HUES6 (cell line): ENCODE data around the gene SLC35G2.

Source experiments
- H3K27ac ChIP-seq: 2 replicates; pipeline ENCODE4 v1.7.0; 2013; ENCODE audit warnings: low read depth, mild to moderate bottlenecking, low read length, inconsistent platforms
- H3K27me3 ChIP-seq: 2 replicates; pipeline ENCODE4 v1.6.1; 2013; ENCODE audit warnings: low read length; ENCODE audit not compliant: control insufficient read depth, insufficient read depth
- H3K36me3 ChIP-seq: 2 replicates; pipeline ENCODE4 v1.6.1; 2013; ENCODE audit warnings: low read length; ENCODE audit not compliant: control insufficient read depth, insufficient read depth
- H3K4me1 ChIP-seq: 2 replicates; pipeline ENCODE4 v1.6.1; 2013; ENCODE audit warnings: low read length; ENCODE audit not compliant: control insufficient read depth, insufficient read depth
- H3K4me3 ChIP-seq: 2 replicates; pipeline ENCODE4 v1.5.1; 2013; ENCODE audit warnings: low read depth, low read length
- H3K9ac ChIP-seq: one replicate; pipeline ENCODE4 v1.6.1; 2013; ENCODE audit warnings: mild to moderate bottlenecking, low read length
- H3K9me3 ChIP-seq: 2 replicates; pipeline ENCODE4 v1.6.1; 2013; ENCODE audit warnings: low read depth, low read length; ENCODE audit not compliant: control insufficient read depth, insufficient read depth

SLC35G2 gene

DNA sequence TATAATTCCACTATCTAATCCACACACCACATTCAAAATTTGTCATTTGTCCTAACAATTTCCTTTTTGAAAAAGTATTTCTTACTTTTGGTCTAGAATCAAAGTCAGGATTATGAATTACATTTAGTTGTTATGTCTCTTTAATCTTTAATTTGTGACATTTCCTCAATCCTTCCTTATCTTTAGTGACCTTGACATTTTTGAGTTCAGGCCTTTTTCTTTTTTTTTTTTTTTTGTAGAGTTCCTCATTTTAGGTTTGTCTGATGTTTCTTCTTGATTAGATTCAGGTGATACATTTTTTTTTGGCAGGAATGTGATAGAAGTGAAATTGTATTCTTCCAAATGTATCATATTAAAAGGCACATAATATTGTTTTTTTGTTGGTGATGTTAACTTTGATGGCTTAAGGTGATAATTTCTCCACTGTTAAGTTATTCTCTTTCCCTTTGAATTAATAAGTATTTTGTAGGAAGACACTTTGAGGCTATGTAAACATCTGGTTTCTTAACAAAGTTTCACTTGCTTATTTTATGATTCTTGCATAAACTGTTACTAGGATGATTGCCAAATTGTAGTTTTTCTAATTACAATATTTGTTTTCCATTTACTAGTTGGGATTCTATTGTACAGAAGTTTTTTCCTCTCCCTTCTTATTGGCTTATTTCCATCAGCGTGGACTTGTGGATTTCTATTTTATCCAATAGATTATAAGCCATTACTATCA, 16.3 kb downstream of the SLC35G2 start:
- Histone ChIP-seq H3K27ac (no peak overlapping the region), H3K9ac (no peak overlapping the region), H3K4me3 (no peak overlapping the region), H3K9me3 (0 out of 2 replicates have a peak, but pooled peaks cover 2% of the 10 kb centered on the region), H3K27me3 (no peaks in the 10 kb centered on the region), H3K4me1 (peaks cover 20% of the 10 kb centered on the region), H3K36me3 (0 out of 2 replicates have a peak, but pooled peaks cover 3% of the 10 kb centered on the region)

- Histone ChIP-seq H3K9me3 (0 out of 2 replicates have a peak, but pooled peaks cover 2% of the 10 kb centered on the region), H3K27ac (no peak overlapping the region)
Measured at GRCh38 chr3:136835813-136836510, 17.0 kb downstream of the SLC35G2 start.

GRCh38 chr3:136836511-136837156, 17.7 kb downstream of the SLC35G2 start:
- Histone ChIP-seq H3K9ac (no peak overlapping the region), H3K4me3 (no peak overlapping the region), H3K27ac (no peak overlapping the region), H3K27me3 (no peaks in the 10 kb centered on the region), H3K4me1 (peaks cover 21% of the 10 kb centered on the region), H3K9me3 (0 out of 2 replicates have a peak, but pooled peaks cover 2% of the 10 kb centered on the region), H3K36me3 (0 out of 2 replicates have a peak, but pooled peaks cover 3% of the 10 kb centered on the region)

More at GRCh38 chr3:136835813-136836510, 17.0 kb downstream of the SLC35G2 start:
- no peak overlapping the region for H3K4me3 ChIP-seq
- 0 out of 2 replicates have a peak, but pooled peaks cover 3% of the 10 kb centered on the region for H3K36me3 ChIP-seq
- H3K9ac ChIP-seq: no peak overlapping the region
- H3K27me3 ChIP-seq: no peaks in the 10 kb centered on the region
- H3K4me1 ChIP-seq: peaks cover 21% of the 10 kb centered on the region

- peaks cover 21% of the 10 kb centered on the region for H3K4me1 ChIP-seq
- H3K27me3 ChIP-seq: no peaks in the 10 kb centered on the region
- no peak overlapping the region for H3K9ac ChIP-seq
- H3K36me3 ChIP-seq: 0 out of 2 replicates have a peak, but pooled peaks cover 3% of the 10 kb centered on the region
- no peaks in the 10 kb centered on the region for H3K9me3 ChIP-seq
- no peak overlapping the region for H3K4me3 ChIP-seq
- H3K27ac ChIP-seq: no peak overlapping the region
Measured at GRCh38 chr3:136838641-136839555, 20.0 kb downstream of the SLC35G2 start.

DNA sequence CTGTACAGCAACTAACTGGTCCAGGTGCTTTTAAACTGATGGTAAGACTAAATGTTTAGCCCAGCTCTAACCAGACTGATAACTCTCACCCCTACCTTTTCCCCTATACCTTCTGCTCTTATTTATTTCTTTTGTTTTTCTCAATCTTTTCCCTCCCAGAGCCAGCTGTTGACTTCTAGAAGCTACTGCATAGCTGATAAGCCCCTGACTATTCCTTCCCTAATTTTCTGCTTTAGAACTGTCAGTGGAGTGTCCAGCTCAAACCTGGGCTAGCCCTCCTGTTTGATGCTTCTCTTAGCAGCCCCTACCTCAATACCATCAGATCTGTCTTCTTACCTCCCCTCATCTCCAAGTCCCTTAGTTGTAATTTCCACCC, 20.6 kb downstream of the SLC35G2 start:
- H3K9me3 ChIP-seq: no peaks in the 10 kb centered on the region
- 0 out of 2 replicates have a peak, but pooled peaks cover 3% of the 10 kb centered on the region for H3K36me3 ChIP-seq
- H3K9ac ChIP-seq: no peak overlapping the region
- peaks cover 21% of the 10 kb centered on the region for H3K4me1 ChIP-seq
- no peaks in the 10 kb centered on the region for H3K27me3 ChIP-seq
- no peak overlapping the region for H3K27ac ChIP-seq
- H3K4me3 ChIP-seq: no peak overlapping the region

DNA sequence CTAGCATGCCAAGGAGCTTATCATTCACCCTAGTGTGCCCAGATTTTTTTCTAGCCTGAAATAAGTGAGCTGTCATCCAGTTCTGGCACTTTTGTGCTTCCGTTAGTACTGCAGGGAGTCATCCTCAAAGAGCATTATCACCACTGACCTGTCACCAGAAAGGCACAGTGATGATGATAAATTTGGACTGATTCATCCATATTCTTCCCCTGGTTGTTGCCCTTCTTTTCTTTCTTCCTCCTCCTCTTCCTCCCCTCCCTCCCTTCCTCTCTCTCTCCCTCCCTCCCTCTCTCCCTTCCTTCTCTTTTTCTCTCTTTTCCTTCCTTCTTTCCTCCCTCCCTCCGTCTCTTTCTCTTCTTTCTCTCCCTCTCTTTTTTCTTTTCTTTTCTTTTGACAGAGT, 21.3 kb downstream of the SLC35G2 start:
- Histone ChIP-seq H3K27me3 (no peaks in the 10 kb centered on the region), H3K9ac (no peak overlapping the region), H3K4me1 (peaks cover 21% of the 10 kb centered on the region), H3K9me3 (no peaks in the 10 kb centered on the region), H3K27ac (no peak overlapping the region), H3K36me3 (peaks cover 8% of the 10 kb centered on the region), H3K4me3 (no peak overlapping the region)

DNA sequence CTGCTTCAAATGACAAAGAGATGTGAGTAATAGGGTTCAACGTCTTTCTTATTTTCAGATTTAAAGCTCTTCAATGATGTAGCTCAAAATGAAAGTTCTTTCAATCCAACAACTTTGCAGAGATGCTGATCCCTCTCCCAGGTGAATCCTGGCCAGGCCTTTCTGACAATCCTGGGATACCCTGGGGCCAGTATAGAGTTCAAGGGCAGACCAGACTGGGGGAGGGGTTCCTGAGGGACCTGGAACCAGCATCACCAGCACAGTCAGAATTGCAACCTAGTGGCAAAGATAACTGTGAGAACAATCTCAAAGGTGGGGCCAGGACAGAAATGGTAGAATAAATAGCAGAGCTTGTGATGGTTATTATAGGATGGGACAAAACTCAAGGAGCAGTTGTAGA, 23.4 kb downstream of the SLC35G2 start:
- H3K4me3 ChIP-seq: no peak overlapping the region
- H3K9me3 ChIP-seq: no peaks in the 10 kb centered on the region
- H3K27me3 ChIP-seq: no peaks in the 10 kb centered on the region
- no peak overlapping the region for H3K9ac ChIP-seq
- no peak overlapping the region for H3K27ac ChIP-seq
- H3K36me3 ChIP-seq: peaks cover 9% of the 10 kb centered on the region
- peaks cover 21% of the 10 kb centered on the region for H3K4me1 ChIP-seq

GRCh38 chr3:136844724-136845123, 25.8 kb downstream of the SLC35G2 start:
- H3K9me3 ChIP-seq: no peaks in the 10 kb centered on the region
- H3K36me3 ChIP-seq: peaks cover 6% of the 10 kb centered on the region
- peaks cover 6% of the 10 kb centered on the region; the same call in 1 of the 2 replicates for H3K4me1 ChIP-seq
- H3K27me3 ChIP-seq: no peaks in the 10 kb centered on the region
- no peak overlapping the region for H3K9ac ChIP-seq
- no peak overlapping the region for H3K4me3 ChIP-seq
- no peak overlapping the region for H3K27ac ChIP-seq

DNA sequence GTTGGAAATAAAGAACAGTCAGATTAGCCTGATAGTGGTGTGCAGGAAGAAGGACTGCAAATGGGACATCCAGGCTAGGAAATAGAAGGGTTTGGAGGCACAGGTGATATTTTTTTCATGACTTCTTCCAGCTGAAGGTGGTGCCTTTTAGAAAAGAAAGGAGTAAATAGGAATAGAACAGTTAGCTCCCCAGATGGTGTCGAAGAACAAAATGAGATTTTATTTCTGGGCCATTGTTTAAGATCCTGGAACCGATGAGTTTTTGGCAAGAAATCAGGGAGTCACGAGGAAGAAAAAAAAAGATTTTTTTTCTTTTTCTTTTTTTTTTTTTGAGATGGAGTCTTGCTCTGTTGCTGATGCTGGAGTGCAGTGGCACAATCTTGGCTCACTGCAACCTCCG, 33.3 kb downstream of the SLC35G2 start:
- no peaks in the 10 kb centered on the region for H3K9me3 ChIP-seq
- no peaks in the 10 kb centered on the region for H3K27me3 ChIP-seq
- H3K9ac ChIP-seq: no peak overlapping the region
- no peaks in the 10 kb centered on the region for H3K4me1 ChIP-seq
- no peak overlapping the region for H3K4me3 ChIP-seq
- peaks cover 17% of the 10 kb centered on the region for H3K36me3 ChIP-seq
- no peak overlapping the region for H3K27ac ChIP-seq

DNA sequence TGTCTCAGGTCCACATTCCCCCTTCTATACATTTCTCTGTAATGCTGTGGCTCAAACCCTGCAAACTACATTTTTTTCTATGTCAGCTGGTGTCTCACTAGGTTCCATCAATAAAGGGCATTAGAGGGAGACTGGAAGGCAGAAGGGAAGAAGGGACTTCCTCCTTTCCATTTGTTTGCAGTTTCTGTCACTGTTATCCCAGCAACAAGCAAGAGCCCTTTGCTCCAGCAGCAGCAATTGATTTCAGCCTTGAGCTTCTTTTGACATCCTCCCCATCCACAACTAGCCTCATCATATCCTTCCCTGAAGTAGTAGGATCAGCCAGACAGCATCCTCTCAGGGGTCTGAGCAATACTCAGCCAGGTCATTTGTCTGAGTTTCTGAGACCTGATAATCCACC, 37.7 kb downstream of the SLC35G2 start:
- no peak overlapping the region for H3K4me3 ChIP-seq
- H3K9ac ChIP-seq: no peak overlapping the region
- no peak overlapping the region for H3K27ac ChIP-seq
- peaks cover 17% of the 10 kb centered on the region for H3K36me3 ChIP-seq
- no peaks in the 10 kb centered on the region for H3K9me3 ChIP-seq
- no peaks in the 10 kb centered on the region for H3K27me3 ChIP-seq
- peaks cover 6% of the 10 kb centered on the region for H3K4me1 ChIP-seq
